K562 (cell line): ENCODE results near the gene ALX3. TPM values are rescaled to one million over a fixed set of nuclear protein-coding genes. Genes with fewer than 3 reads are reported as not detected.

ENCODE experiments used
- ARID4B ChIP-seq: sonication (generic); formaldehyde crosslinking; IDR thresholded peaks from 2 replicates; pipeline ENCODE4 v1.8.0; 2022; ENCODE audit warnings: mild to moderate bottlenecking, missing genetic modification reagents
- CTBP1 ChIP-seq: fragments of 450-650 bp; IDR thresholded peaks from 2 replicates; pipeline ENCODE4 v1.6.1; 2016; ENCODE audit warnings: borderline replicate concordance
- DLX4 ChIP-seq: fragments of 250-450 bp; sonication (Bioruptor Pico); IDR thresholded peaks from 2 replicates; pipeline ENCODE4 v1.6.1; 2021; ENCODE audit warnings: mild to moderate bottlenecking
- DMBX1 ChIP-seq: fragments of 250-450 bp; sonication (Bioruptor Pico); IDR thresholded peaks from 2 replicates; pipeline ENCODE4 v1.8.0; 2022; ENCODE audit warnings: inconsistent platforms, mild to moderate bottlenecking, moderate library complexity, borderline replicate concordance
- ESRRA ChIP-seq: fragments of 450-650 bp; IDR thresholded peaks from 2 replicates; pipeline ENCODE4 v1.6.1; 2014; ENCODE audit warnings: low read depth, mild to moderate bottlenecking, moderate library complexity, borderline replicate concordance
- FOXP4 ChIP-seq: sonication (generic); formaldehyde crosslinking; IDR thresholded peaks from 2 replicates; pipeline ENCODE4 v1.8.0; 2022; ENCODE audit warnings: mild to moderate bottlenecking, missing genetic modification reagents, borderline replicate concordance
- HDAC3 ChIP-seq: fragments of 450-650 bp; IDR thresholded peaks from 2 replicates; pipeline ENCODE4 v1.6.1; 2018; ENCODE audit warnings: borderline replicate concordance, mild to moderate bottlenecking, moderate library complexity; ENCODE audit not compliant: partially characterized antibody
- HOMEZ ChIP-seq: fragments of 250-450 bp; sonication (Bioruptor Pico); IDR thresholded peaks from 2 replicates; pipeline ENCODE4 v1.4.0; 2020; ENCODE audit warnings: mild to moderate bottlenecking, moderate library complexity
- KDM5B ChIP-seq: fragments of 200-600 bp; sonication (generic); IDR thresholded peaks from 2 replicates; pipeline ENCODE4 v1.6.1; 2012; ENCODE audit warnings: low read depth, mild to moderate bottlenecking, moderate library complexity, low read length, control low read depth, inconsistent platforms; ENCODE audit not compliant: insufficient replicate concordance
- MAFK ChIP-seq: IDR thresholded peaks from 2 replicates; pipeline ENCODE4 v1.6.1; 2011; ENCODE audit warnings: low read length, improper control_type of control experiment
- POLR2A ChIP-seq: fragments of 450-650 bp; conservative IDR thresholded peaks from 2 replicates; pipeline ENCODE4 v1.6.1; 2016
- POLR2AphosphoS5 ChIP-seq: IDR thresholded peaks from 2 replicates; pipeline ENCODE4 v1.6.1; 2011; ENCODE audit warnings: mild to moderate bottlenecking, low read depth, low read length, moderate library complexity; ENCODE audit not compliant: control insufficient read depth, insufficient read depth
- RAD21 ChIP-seq, 2 experiments: fragments of 250-450 bp in 1 of 2; fragments of 450-650 bp in 1 of 2; sonication (Bioruptor Pico) in 1 of 2; formaldehyde crosslinking in 1 of 2; IDR thresholded peaks in 1 of 2; conservative IDR thresholded peaks in 1 of 2; 2 replicates each; pipeline versions ENCODE4 v1.4.0 to v1.8.0; 2020 to 2022; ENCODE audit warnings: mild to moderate bottlenecking in 2 of 2, moderate library complexity in 1 of 2
- RB1 ChIP-seq: fragments of 450-650 bp; IDR thresholded peaks from 2 replicates; pipeline ENCODE4 v1.6.1; 2017; ENCODE audit warnings: low read depth, mild to moderate bottlenecking
- RCOR1 ChIP-seq, 2 experiments: IDR thresholded peaks; 2 replicates each; pipeline ENCODE4 v1.6.1; 2012; ENCODE audit warnings: low read depth in 2 of 2, low read length in 2 of 2, borderline replicate concordance in 1 of 2, improper control_type of control experiment in 1 of 2
- ZBTB34 ChIP-seq: fragments of 250-450 bp; sonication (Bioruptor Pico); IDR thresholded peaks from 2 replicates; pipeline ENCODE4 v1.8.0; 2021; ENCODE audit warnings: mild to moderate bottlenecking, moderate library complexity
- ZKSCAN1 ChIP-seq: fragments of 150-350 bp; IDR thresholded peaks from 2 replicates; pipeline ENCODE4 v1.6.1; 2016; ENCODE audit warnings: low read depth, low read length
- polyA plus RNA-seq, 8 experiments: library from polyadenylated mRNA; depleted of rRNA in 4 of 8; stranded (reverse) in 5 of 8; unstranded in 3 of 8; fragments of >200 nt; fragmentation: Nextera tagmentation in 2 of 8; fragmentation: Illumina TruSeq in 1 of 8; extraction: Ambion mirVana in 2 of 8; extraction: Trizol in 1 of 8; gene quantifications; 2 replicates each; pipeline versions ENCODE4 v1.2.1 to v1.2.3, GENCODE V29; 2011 to 2014; ENCODE audit warnings: inconsistent platforms in 1 of 8, missing spikeins in 1 of 8
- total RNA-seq, 7 experiments: library from RNA; depleted of rRNA in 6 of 7; stranded (reverse); fragments of >200 nt in 6 of 7; fragmentation: Illumina TruSeq in 2 of 7; extraction: Trizol in 2 of 7; gene quantifications; 2 replicates each; pipeline versions ENCODE4 v1.2.1 to v1.2.3, GENCODE V29; 2011 to 2021; ENCODE audit warnings: low replicate concordance in 1 of 7

ALX3 gene
- total and polyA plus RNA-seq, 9 of the 15 experiments (the other 6 are each of a cell fraction or from before 2014, with no cell fraction given) = not detected

- TF ChIP-seq ARID4B (CRISPR knock-in tag) = no peak
- TF ChIP-seq ZKSCAN1 = no peak
- TF ChIP-seq KDM5B = no peak
- no peak for TF ChIP-seq HDAC3
- TF ChIP-seq ZBTB34 (CRISPR knock-in tag) = no peak
- TF ChIP-seq RCOR1 (IDR thresholded peaks at IDR 0.05; ENCODE audit: borderline replicate concordance in 1 of 2, low read depth in 2 of 2, low read length in 2 of 2) = peak in 1 of 2 experiments; percentile 75; a peak in 2 of 4 replicates
- TF ChIP-seq ESRRA = peak; percentile 97
- TF ChIP-seq FOXP4 (CRISPR knock-in tag) = no peak
- no peak for TF ChIP-seq DMBX1
- no peak for TF ChIP-seq POLR2A
- TF ChIP-seq CTBP1 = peak; percentile 67; the same call in 1 of the 2 replicates
- TF ChIP-seq HOMEZ (CRISPR knock-in tag) = no peak
- TF ChIP-seq RAD21 (CRISPR knock-in tag; conservative IDR thresholded peaks at IDR 0.05 in 1 of 2, IDR thresholded peaks at IDR 0.05 in 1 of 2) = peak; percentile 33 to 53; a peak in 3 of 4 replicates
- TF ChIP-seq POLR2AphosphoS5 = no peak
- TF ChIP-seq DLX4 (CRISPR knock-in tag) = no peak
- 0 out of 2 replicates have a peak, but pooled peaks have one; percentile 8 for TF ChIP-seq MAFK
- TF ChIP-seq RB1 = peak; percentile 75; the same call in 1 of the 2 replicates
Measured at GRCh38 chr1:110060034-110060661, 10.3 kb downstream of the ALX3 start (continued).
